Prostate gland (tissue), 2 donors: ENCODE data around the gene MED22. TPM values are rescaled to one million over a fixed set of nuclear protein-coding genes. Genes with fewer than 3 reads are reported as not detected.
"Not testable (repeated sequence)": the region's sequence is repeated elsewhere in the genome, so short reads cannot be mapped to it uniquely, and the experiment has no call there.

Source experiments
- DNase-seq: peaks from one replicate; pipeline ENCODE4 v3.0.0-alpha.2; 2019; ENCODE audit warnings: low spot score
- H3K27ac ChIP-seq, 2 donors: fragments of 200-600 bp; sonication (generic); 2 replicates each; pipeline ENCODE4 v1.5.1; 2017 to 2019
- H3K27me3 ChIP-seq: fragments of 200-600 bp; sonication (generic); replicated peaks from 2 replicates; pipeline ENCODE4 v1.5.1; 2019; ENCODE audit not compliant: insufficient read depth
- H3K36me3 ChIP-seq, 2 donors: fragments of 200-600 bp; sonication (generic); 1 replicate in 1 of 2; 2 replicates in 1 of 2; pipeline versions ENCODE4 v1.5.1 to v1.8.1; 2017 to 2019
- H3K4me1 ChIP-seq: fragments of 200-600 bp; sonication (generic); replicated peaks from 2 replicates; pipeline ENCODE4 v1.5.1; 2019
- H3K4me3 ChIP-seq, 2 donors: fragments of 200-600 bp; sonication (generic); 2 replicates each; pipeline ENCODE4 v1.5.1; 2017 to 2019
- H3K9me3 ChIP-seq: fragments of 200-600 bp; sonication (generic); 2 replicates; pipeline ENCODE4 v1.5.1; 2017
- POLR2A ChIP-seq: fragments of 450-650 bp; IDR thresholded peaks from one replicate; pipeline ENCODE4 v1.6.1; 2016; ENCODE audit warnings: antibody characterized with exemption, mild to moderate bottlenecking
- POLR2AphosphoS5 ChIP-seq: sonication (generic); formaldehyde crosslinking; IDR thresholded peaks from one replicate; pipeline ENCODE4 v1.6.1; 2017; ENCODE audit warnings: antibody characterized with exemption
- WGBS: methylation state at CpG from one replicate; pipeline ENCODE4 v1.1.5; 2018; 5-methylcytosine and 5-hydroxymethylcytosine counted together
- intact Hi-C: fragments of 100-400 bp; cut with DNase I; formaldehyde crosslinking; loops from one replicate; pipeline ENCODE4 v1.14.2; 2022
- total RNA-seq, 2 donors: library from RNA; depleted of rRNA; stranded (reverse); fragments of >200 nt; gene quantifications; one replicate each; pipeline ENCODE4 v1.1.0, GENCODE V29; 2016
- TF ChIP-seq, protein P1 (sequence below), 4 experiments: fragments of 200-600 bp in 2 of 4; fragments of 450-650 bp in 2 of 4; sonication (generic) in 2 of 4; IDR thresholded peaks; 1 replicate in 3 of 4; 2 replicates in 1 of 4; pipeline ENCODE4 v1.5.1; 2016 to 2019; ENCODE audit warnings: antibody characterized with exemption in 4 of 4, mild to moderate bottlenecking in 2 of 4, moderate library complexity in 2 of 4

MED22 gene
- total RNA-seq, 2 donors from 2014 or later: 31.1 to 32.6 TPM

DNA sequence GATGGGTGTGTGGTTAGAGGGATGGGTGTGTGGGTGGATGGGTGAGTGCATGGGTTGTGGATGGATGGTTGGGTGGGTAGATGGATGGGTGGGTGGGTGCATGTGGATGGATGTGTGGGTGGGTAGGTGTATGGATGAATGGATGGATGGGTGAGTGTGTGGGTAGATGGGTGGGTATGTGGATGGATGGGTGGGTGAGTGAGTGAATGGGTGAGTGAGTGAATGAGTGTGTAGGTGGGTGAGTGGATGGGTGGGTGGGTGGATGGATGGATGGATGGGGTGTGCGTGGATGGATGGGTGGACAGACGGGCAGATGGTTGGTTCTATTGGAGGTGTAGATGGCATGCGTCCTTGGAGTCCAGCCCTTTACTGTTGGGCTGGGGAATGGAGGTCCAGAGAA, 45.5 kb upstream of the MED22 start:
- Histone ChIP-seq H3K4me3 (no peak overlapping the region), H3K27ac (no peak overlapping the region)

DNA sequence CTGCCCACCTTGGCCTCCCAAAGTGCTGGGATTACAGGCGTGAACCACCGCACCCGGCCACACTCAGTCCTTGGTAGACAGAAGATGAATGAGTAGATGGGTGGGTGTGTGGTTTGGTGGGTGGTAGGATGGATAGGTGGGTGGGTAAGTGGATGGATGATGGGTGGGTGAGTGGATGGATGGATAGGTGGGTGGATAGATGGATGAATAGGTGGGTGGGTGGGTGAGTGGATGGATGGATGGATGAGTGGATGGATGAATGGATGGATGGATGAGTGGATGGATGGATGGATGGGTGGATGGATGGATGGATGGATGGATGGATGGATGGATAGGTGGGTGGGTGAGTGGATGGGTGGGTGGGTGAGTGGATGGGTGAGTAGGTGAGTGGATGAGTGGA, 44.4 kb upstream of the MED22 start:
- H3K36me3 ChIP-seq, H3K4me3 ChIP-seq, DNase-seq, H3K9me3 ChIP-seq, H3K27ac ChIP-seq, H3K27me3 ChIP-seq, H3K4me1 ChIP-seq, intact Hi-C loops: not testable (repeated sequence)
- WGBS: 99% methylated on average over 3 of the region's 3 CpGs

More for the DNA sequence above, 45.5 kb upstream of the MED22 start:
- 93% methylated on average over 3 of the region's 3 CpGs for WGBS
- no peak for TF ChIP-seq POLR2AphosphoS5
- TF ChIP-seq POLR2A: no peak
- TF ChIP-seq, protein P1, sequence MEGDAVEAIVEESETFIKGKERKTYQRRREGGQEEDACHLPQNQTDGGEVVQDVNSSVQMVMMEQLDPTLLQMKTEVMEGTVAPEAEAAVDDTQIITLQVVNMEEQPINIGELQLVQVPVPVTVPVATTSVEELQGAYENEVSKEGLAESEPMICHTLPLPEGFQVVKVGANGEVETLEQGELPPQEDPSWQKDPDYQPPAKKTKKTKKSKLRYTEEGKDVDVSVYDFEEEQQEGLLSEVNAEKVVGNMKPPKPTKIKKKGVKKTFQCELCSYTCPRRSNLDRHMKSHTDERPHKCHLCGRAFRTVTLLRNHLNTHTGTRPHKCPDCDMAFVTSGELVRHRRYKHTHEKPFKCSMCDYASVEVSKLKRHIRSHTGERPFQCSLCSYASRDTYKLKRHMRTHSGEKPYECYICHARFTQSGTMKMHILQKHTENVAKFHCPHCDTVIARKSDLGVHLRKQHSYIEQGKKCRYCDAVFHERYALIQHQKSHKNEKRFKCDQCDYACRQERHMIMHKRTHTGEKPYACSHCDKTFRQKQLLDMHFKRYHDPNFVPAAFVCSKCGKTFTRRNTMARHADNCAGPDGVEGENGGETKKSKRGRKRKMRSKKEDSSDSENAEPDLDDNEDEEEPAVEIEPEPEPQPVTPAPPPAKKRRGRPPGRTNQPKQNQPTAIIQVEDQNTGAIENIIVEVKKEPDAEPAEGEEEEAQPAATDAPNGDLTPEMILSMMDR (IDR thresholded peaks at IDR 0.05): no peak
- intact Hi-C loops: no loop called here
- Histone ChIP-seq H3K36me3 (no peaks in the 10 kb centered on the region), H3K4me1 (no peaks in the 10 kb centered on the region), H3K9me3 (no peaks in the 10 kb centered on the region), H3K27me3 (peaks cover 4% of the 10 kb centered on the region)
- no peak for DNase-seq

DNA sequence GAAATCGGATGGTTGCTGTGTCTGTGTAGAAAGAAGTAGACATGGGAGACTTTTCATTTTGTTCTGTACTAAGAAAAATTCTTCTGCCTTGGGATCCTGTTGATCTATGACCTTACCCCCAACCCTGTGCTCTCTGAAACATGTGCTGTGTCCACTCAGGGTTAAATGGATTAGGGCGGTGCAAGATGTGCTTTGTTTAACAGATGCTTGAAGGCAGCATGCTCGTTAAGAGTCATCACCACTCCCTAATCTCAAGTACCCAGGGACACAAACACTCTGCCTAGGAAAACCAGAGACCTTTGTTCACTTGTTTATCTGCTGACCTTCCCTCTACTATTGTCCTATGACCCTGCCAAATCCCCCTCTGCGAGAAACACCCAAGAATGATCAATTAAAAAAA, 43.5 kb upstream of the MED22 start:
- H3K9me3 ChIP-seq, DNase-seq, H3K4me3 ChIP-seq, H3K27me3 ChIP-seq, intact Hi-C loops, H3K36me3 ChIP-seq, H3K27ac ChIP-seq, H3K4me1 ChIP-seq: not testable (repeated sequence)
- WGBS: 58% methylated on average over 3 of the region's 4 CpGs

DNA sequence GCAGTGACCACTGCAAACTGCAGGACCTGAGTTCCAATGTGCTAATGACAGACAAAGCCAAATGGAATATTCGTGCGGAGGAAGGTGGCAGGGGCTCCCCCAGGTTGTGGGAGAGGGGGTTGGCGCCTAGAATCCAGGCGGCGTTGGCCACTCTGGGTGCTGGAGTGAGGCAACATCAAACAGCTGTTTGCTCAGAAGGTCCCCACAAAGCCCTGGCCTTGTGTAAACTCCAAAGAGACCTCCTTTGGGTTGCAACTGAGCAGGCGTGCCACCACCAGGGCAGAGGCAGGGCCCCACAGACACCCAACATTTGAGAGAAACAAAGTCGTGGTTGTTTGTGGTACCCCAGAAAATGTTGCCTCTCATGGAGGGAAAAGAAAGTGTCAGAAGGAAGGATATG, 42.8 kb upstream of the MED22 start:
- peaks cover 4% of the 10 kb centered on the region for H3K27me3 ChIP-seq
- no peaks in the 10 kb centered on the region for H3K36me3 ChIP-seq
- H3K4me1 ChIP-seq: no peaks in the 10 kb centered on the region
- 85% methylated on average over 7 of the region's 7 CpGs for WGBS
- intact Hi-C loops: no loop called here
- TF ChIP-seq, protein P1 (IDR thresholded peaks at IDR 0.05): no peak
- TF ChIP-seq POLR2AphosphoS5: no peak
- TF ChIP-seq POLR2A: no peak
- H3K9me3 ChIP-seq: no peaks in the 10 kb centered on the region
- no peak overlapping the region for H3K4me3 ChIP-seq
- no peak for DNase-seq
- H3K27ac ChIP-seq: no peak overlapping the region

DNA sequence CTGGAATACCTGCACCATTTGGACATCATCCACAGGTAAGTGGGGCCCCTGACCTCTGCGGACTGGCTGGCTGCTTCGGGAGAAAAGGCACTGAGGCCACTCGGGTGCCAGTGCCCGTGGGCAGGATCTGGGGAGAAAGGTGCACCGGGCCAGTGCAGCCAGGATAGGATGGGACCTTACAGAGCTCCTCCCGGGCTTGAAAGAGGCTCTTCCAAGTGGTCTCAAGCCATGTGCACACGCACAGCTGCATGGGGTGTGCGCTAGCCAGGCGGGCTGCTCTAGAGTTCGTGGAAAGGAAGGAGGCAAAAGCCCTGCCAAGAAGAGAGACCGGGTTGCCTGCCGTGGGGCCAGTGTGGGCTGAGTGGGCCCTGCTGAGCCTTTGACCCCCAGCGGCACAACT, 41.6 kb upstream of the MED22 start:
- TF ChIP-seq, protein P1 (IDR thresholded peaks at IDR 0.05): no peak
- no peak for TF ChIP-seq POLR2AphosphoS5
- TF ChIP-seq POLR2A: no peak

DNA sequence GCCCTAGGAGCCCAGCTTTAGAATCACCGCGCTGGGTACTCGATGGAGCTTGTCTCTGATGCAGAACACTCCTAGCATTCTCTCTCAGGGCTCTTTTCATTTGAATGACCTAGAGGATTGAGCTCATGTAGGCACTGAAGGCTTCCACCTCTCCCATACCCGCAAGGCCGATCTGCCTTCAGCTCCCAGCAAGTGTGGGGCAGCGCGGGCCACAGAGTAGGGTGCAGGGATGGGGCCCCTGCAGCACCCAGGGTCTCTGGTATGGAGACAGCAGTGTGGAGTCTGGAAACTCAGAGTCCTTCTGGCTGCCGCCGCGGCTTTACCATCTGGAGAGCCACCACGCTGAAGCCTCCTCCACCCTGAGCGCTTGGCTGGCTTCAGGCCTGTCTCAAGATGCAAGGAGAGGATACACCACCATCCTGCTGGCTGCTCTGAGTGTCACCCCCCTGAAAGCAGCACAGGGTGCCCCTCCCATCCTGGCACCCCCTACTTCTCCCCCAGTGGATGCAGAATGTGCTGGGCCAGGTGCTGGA, 41.2 kb upstream of the MED22 start:
- H3K4me1 ChIP-seq: no peaks in the 10 kb centered on the region
- H3K27me3 ChIP-seq: peaks cover under 1% of the 10 kb centered on the region
- intact Hi-C loops: no loop called here
- TF ChIP-seq POLR2AphosphoS5: no peak
- TF ChIP-seq, protein P1 (IDR thresholded peaks at IDR 0.05): no peak
- no peak for TF ChIP-seq POLR2A
- no peak overlapping the region for H3K27ac ChIP-seq
- H3K9me3 ChIP-seq: no peaks in the 10 kb centered on the region
- no peaks in the 10 kb centered on the region for H3K36me3 ChIP-seq
- no peak overlapping the region for H3K4me3 ChIP-seq
- no peak for DNase-seq
- WGBS: 96% methylated on average over 12 of the region's 12 CpGs

More for the DNA sequence above, 41.6 kb upstream of the MED22 start:
- peaks cover 4% of the 10 kb centered on the region for H3K27me3 ChIP-seq
- WGBS: 90% methylated on average over 13 of the region's 13 CpGs
- no peak overlapping the region for H3K27ac ChIP-seq
- no peaks in the 10 kb centered on the region for H3K36me3 ChIP-seq
- no peak for DNase-seq
- no peaks in the 10 kb centered on the region for H3K4me1 ChIP-seq
- H3K4me3 ChIP-seq: no peak overlapping the region
- intact Hi-C loops: no loop called here
- no peaks in the 10 kb centered on the region for H3K9me3 ChIP-seq
